Endothelial cell (in vitro differentiated cells): ENCODE measurements around the gene KIF5C. TPM values are rescaled to one million over a fixed set of nuclear protein-coding genes. Genes with fewer than 3 reads are reported as not detected.

ENCODE experiments used
- DNase-seq: peaks from one replicate; pipeline ENCODE4 v3.0.0; 2021; ENCODE audit warnings: low spot score
- H3K27ac Mint-ChIP-seq: one replicate; pipeline ENCODE4 v1.8.0; 2021; ENCODE audit warnings: mixed read lengths, inconsistent platforms; ENCODE audit not compliant: unreplicated experiment
- H3K27me3 Mint-ChIP-seq: one replicate; pipeline ENCODE4 v1.8.0; 2021; ENCODE audit warnings: mild to moderate bottlenecking, moderate library complexity, mixed read lengths, inconsistent platforms; ENCODE audit not compliant: unreplicated experiment
- H3K36me3 Mint-ChIP-seq: one replicate; pipeline ENCODE4 v1.8.0; 2021; ENCODE audit warnings: mild to moderate bottlenecking, low read depth, mixed read lengths, inconsistent platforms; ENCODE audit not compliant: unreplicated experiment
- H3K4me1 Mint-ChIP-seq: one replicate; pipeline ENCODE4 v1.8.0; 2021; ENCODE audit warnings: mild to moderate bottlenecking, mixed read lengths, inconsistent platforms; ENCODE audit not compliant: unreplicated experiment
- H3K4me3 Mint-ChIP-seq: one replicate; pipeline ENCODE4 v1.8.0; 2021; ENCODE audit warnings: mild to moderate bottlenecking, mixed read lengths, inconsistent platforms; ENCODE audit not compliant: unreplicated experiment
- H3K9me3 Mint-ChIP-seq: one replicate; pipeline ENCODE4 v1.8.0; 2021; ENCODE audit warnings: mixed read lengths, inconsistent platforms; ENCODE audit not compliant: unreplicated experiment
- CTCF ChIP-seq: fragments of 200-600 bp; sonication (generic); IDR thresholded peaks from one replicate; pipeline ENCODE4 v1.5.0; 2021; ENCODE audit warnings: antibody characterized with exemption; ENCODE audit not compliant: unreplicated experiment
- total RNA-seq: library from RNA; stranded (reverse); fragmentation: NEBNext Ultra II Directional; extraction: Animal tissue kit (Norgen Biotek cat#: 25700); gene quantifications from one replicate; pipeline ENCODE4 v1.2.1, GENCODE V29; 2021; ENCODE audit not compliant: unreplicated experiment

The KIF5C gene
- total RNA-seq, 1 donor from 2014 or later = 50.6 TPM

DNA sequence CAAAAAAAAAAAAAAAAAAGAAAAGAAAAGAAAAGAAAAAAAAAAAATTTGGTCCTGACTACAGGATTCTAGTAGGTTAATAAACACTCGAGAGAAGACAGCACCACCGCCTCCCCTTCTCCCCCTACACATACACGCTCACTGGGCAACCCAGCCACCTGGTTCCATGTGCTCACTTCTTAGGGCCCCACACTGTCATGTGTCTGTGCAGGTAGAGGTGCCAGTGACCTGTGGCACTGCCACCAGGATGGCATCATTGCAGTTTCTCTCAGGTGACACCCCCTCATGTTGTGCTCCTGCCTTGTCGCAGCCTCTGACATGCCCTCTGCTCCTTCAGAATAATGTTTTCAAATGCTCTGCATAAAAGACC is 123.8 kb downstream of the KIF5C start:
- no peak overlapping the region for H3K4me3 Mint-ChIP-seq
- H3K27me3 Mint-ChIP-seq = peaks cover 3% of the 10 kb centered on the region
- no peak for DNase-seq
- H3K9me3 Mint-ChIP-seq = no peaks in the 10 kb centered on the region
- H3K27ac Mint-ChIP-seq = no peak overlapping the region
- no peak for TF ChIP-seq CTCF
- peaks cover 59% of the 10 kb centered on the region for H3K36me3 Mint-ChIP-seq
- peaks cover 5% of the 10 kb centered on the region for H3K4me1 Mint-ChIP-seq

DNA sequence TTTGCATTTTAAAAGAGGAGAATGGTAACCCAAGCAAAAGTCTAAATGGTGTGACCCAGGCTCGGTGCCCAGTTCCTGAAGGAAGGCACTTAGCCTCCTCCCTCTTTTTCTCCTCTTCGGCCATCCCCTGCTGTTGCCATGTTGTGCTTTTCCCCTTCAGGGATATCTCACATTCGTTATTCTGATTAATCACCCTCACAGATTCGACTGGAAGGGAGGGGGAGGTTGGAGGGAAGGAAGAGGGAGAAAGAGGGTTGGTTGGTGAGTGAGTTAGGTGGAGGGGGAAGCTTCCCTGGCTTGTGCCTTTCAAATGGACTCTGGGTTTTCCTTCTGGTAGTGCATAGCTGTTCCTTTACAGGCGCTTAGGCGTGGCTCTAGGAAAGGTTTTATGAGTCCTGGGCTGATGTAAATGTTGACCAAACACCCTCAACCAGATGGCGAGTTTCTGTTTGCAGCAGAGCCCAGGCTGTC is 124.5 kb downstream of the KIF5C start:
- no peak overlapping the region for H3K27ac Mint-ChIP-seq
- peaks cover 55% of the 10 kb centered on the region for H3K36me3 Mint-ChIP-seq
- no peak for DNase-seq
- H3K4me1 Mint-ChIP-seq = peaks cover 5% of the 10 kb centered on the region
- H3K27me3 Mint-ChIP-seq = peaks cover 3% of the 10 kb centered on the region
- no peak overlapping the region for H3K4me3 Mint-ChIP-seq
- H3K9me3 Mint-ChIP-seq = no peaks in the 10 kb centered on the region
- TF ChIP-seq CTCF = no peak

GRCh38 chr2:149000158-149000938 is 125.3 kb downstream of the KIF5C start:
- no peak for TF ChIP-seq CTCF
- Mint-ChIP-seq H3K27me3 (peaks cover 3% of the 10 kb centered on the region), H3K4me1 (peaks cover 5% of the 10 kb centered on the region), H3K36me3 (peaks cover 48% of the 10 kb centered on the region), H3K4me3 (no peak overlapping the region), H3K9me3 (no peaks in the 10 kb centered on the region), H3K27ac (no peak overlapping the region)
- DNase-seq = no peak

GRCh38 chr2:149001496-149001895 is 126.5 kb downstream of the KIF5C start:
- no peak for DNase-seq
- Mint-ChIP-seq H3K9me3 (no peaks in the 10 kb centered on the region), H3K4me3 (no peak overlapping the region), H3K4me1 (peaks cover 5% of the 10 kb centered on the region), H3K27me3 (peaks cover 6% of the 10 kb centered on the region), H3K36me3 (peaks cover 54% of the 10 kb centered on the region), H3K27ac (no peak overlapping the region)
- TF ChIP-seq CTCF = no peak

DNA sequence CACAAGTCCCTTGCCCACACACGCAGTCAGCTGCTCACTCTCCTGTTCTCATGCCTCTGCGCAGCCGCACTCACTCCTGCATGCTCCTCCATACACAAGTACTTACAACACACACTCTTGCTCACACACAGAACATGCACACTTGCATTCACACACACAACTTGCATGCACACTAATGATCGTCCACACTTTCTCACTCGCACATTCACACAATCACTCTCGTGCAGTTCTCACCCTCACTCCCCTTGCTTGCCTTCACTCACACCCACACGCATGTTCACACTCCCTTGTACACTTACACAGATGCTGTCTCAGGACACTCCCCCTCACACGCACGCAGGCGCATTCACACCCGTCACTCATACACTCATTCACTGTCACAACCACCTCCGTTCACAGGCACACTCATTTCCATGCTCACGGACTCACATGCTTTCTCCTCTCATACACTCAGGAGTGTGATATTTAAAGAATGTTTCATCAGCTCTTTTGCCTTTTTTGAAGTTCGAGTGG is 127.4 kb downstream of the KIF5C start:
- Mint-ChIP-seq H3K4me3 (peak overlapping the region; percentile 43), H3K4me1 (peaks cover 5% of the 10 kb centered on the region), H3K27me3 (peaks cover 6% of the 10 kb centered on the region), H3K9me3 (no peaks in the 10 kb centered on the region), H3K27ac (no peak overlapping the region), H3K36me3 (peaks cover 47% of the 10 kb centered on the region)
- TF ChIP-seq CTCF = no peak
- DNase-seq = no peak
